ENCODE data around the gene GDAP2.
"Not testable (repeated sequence)": the region's sequence is repeated elsewhere in the genome, so short reads cannot be mapped to it uniquely, and the experiment has no call there.

GDAP2 gene

DNA sequence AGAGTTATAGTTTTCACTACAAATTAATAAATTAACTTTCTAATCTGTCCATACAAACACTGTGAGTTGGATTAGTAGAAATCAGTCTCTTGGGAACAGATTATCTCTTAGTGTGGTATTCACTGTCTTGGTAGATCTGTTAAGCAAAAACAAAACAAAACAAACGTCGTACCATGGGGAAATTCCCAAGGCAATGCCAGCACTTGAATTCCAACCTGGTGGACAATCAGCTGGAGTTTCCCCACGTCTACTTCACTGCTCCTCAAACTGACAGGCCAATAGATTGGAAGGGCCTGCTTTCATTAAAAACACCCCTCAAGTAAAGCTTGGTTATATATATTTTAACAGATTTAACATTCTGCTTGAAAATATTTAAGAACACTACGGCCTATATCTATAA lies 31.9 kb downstream of the GDAP2 start:
- no peak for DNase-seq

DNA sequence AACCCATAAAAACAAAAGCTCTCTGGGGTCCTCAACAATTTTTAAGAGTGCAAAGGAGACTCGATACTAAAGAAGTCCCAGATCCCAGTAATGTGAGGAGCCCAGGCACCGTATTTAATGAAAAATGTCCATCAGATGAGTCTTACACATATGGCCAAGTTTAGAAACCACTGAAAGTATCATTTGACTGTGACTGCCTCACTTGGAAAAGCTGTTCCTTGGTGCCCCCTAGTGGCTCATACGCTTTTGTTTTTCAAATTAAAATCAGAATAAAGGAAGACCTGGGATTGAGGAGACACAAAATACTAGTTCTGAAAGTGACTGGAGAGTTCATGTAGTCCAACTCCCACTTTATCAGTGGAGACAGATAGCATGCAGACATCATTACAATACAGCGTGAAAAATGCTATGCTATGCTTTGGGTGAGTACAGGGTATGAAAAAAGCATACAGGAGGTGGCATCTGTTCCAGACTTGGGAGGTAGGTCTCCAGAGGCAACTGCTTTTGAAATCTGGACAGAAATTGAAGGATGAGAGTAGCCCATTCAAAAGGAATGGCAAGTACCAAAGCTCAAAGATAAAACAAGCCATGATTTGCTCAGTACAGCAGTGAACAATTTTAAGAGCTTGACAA lies 33.8 kb downstream of the GDAP2 start:
- DNase-seq: peak; percentile 15 to 60

DNA sequence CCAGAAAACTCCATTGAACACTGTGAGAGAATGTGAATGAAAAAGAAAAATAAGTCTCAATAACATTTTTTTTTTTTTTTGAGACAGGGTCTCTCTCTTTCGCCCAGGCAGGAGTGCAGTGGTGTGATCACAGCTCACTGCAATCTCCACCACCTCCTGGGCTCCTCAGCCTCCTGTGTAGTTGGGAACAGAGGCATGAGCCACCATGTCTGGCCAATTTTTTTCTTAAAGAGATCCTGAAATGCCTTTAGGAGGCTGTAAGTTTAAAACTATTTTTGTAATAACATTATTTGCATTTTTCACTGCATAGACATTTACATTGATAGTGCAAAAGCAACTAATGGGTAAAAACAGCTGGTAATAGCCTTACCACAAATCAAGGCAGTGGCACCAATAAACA lies 35.3 kb downstream of the GDAP2 start:
- DNase-seq: no peak

DNA sequence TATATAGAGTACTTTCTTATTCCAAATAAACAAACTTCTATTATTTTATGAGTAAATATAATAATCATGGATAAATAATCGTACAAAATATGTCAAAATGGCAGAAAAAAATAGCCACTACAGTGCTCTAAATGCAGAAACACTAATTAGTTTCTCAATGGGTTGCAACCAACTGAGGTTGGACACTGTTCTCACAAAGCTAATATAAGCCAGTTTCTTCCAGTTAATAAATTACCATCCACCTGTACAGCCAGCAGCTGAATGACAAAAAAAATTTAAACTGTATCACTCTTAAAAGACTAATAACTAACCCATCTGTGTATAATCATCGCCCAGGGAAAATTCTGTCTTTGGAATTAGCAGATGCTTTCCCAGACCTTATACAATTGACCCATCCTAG lies 36.9 kb downstream of the GDAP2 start:
- DNase-seq: no peak

DNA sequence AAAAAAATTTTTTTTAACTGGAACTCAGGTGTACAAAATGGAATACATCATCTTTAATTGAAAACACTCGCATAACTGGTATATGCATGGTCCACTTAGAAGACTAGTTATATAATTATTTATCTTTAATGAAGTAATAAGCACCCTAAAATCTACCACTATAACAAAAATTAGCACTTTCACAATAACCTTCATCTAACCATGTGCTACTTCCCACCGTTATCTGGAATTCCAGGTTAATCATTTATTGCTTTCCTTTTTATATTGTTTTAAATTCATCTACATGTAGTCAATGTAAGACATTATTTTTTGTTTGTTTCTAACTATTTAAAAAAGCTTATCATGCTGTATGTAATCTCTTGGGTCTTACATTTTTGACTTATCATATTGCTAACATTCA lies 39.0 kb downstream of the GDAP2 start:
- DNase-seq: no peak

DNA sequence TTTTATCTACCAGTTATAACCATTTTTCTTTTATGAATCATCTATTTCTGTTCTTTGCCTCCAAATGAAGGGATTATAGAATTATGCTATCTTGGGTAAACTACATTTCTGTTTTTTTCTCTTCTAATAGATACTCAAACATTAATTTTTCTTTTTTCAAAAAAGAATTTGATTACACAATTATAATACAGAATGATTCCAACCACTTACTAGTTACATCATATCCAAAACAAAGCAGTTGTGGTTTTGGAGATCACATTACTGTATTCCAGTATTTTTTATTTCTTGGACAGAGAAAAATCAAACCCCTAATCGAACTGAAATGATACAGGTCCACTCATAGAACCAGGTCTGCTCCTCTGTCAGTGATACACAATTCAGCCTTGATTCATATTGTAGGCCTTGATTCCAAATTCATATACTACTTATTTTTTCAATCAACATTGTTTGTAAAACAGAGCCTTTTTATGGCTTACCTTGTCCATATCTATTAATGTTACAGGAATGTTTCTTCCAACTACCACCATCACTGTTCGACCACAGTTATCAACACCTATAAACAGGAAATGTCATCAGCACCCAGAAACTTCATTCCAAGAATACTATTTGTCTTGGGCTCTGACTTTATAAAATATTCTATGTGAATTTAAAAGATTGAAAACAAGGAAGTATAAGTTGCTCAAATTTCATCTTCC lies 43.2 kb downstream of the GDAP2 start:
- no peak for DNase-seq

DNA sequence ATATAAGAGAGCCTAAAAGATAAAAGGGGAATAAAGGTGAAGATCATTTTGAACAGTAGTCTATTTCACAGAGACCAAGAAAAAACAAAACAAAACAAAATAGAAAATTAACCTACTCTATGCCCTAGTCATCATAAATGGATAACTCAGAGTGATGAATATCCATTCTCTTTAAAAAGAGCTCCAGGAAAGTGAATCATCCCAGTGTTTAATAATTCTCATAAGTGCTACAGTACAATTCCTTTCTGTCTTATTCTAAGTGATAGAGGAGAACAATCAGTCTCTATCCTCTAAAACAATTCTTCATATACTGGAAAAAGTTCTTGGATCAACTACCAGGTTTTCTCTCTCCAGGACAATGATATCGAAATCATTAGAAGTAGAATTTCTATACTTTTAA lies 45.8 kb downstream of the GDAP2 start:
- DNase-seq: no peak

DNA sequence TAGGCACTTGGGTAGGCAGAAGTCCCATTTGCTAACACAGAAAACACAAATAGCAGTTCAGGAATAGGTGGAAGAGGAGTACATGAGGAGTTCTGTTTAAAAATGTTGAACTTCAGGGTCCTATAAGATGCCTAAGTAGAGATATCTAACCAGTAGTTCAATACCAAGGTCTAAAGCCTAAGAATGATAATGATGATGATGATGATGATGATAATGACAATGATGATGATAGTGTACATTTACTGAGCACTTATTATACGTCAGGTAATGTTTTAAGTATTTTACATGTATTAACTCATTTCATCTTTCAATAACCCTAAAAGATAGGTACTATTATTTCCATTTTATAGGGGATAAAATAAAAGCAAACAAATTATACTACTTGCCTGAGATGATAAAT lies 50.1 kb downstream of the GDAP2 start:
- DNase-seq: no peak

DNA sequence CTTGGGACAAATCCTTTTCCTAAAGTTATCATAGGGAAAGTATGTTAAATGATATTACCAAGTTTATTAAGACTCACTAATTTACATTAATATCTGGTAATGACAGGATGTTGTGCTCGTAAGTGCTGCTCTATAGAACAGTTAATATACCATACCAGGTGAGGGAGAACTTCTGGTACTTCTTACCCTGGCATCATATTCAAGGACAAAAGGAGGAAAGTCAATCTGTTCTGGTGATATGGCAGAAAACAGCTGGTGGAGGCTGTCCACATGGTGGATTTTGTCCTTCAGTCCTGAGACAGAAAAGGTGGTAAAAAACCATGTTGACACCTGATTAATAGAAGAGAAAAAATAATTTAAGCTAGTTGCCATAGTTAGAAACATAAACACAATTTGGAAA lies 51.6 kb downstream of the GDAP2 start:
- DNase-seq: no peak

DNA sequence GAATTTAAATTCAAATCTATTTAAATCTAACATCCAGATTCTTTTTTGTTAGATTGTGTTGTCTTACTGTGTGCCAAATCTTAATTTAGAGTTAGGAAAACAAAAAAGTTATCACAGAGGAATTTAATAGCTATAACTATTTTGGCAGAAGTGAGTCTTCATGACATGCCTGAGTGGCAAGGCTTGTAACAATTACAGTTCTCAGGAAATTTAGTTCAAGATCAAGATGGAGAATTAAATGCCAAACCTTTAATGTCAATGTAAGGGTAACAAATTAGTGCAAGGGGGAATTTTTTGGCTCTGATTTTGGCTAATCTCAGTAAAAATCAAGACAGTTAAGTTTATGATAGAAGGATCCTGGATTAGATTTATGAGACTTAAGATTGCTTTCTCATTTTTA lies 58.4 kb downstream of the GDAP2 start:
- DNase-seq: no peak

DNA sequence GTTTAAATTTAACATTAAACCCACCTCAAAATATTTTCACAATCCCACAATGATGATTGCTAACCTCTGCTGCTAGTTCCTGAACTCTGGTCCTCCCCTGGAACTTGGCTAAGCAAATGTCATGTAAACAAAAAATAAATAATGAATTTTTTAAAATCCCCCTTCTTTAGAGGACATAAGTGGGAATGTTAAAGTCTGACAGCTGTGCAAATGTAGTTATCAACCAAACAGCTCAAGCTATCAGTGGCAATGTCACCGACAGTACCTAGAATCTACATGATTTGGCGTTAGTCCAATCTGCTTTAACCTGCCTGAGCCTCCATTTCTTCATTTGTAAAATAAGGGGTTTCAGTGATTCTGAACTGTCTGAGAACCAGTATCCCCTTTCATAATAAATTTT lies 67.7 kb downstream of the GDAP2 start:
- DNase-seq: no peak

DNA sequence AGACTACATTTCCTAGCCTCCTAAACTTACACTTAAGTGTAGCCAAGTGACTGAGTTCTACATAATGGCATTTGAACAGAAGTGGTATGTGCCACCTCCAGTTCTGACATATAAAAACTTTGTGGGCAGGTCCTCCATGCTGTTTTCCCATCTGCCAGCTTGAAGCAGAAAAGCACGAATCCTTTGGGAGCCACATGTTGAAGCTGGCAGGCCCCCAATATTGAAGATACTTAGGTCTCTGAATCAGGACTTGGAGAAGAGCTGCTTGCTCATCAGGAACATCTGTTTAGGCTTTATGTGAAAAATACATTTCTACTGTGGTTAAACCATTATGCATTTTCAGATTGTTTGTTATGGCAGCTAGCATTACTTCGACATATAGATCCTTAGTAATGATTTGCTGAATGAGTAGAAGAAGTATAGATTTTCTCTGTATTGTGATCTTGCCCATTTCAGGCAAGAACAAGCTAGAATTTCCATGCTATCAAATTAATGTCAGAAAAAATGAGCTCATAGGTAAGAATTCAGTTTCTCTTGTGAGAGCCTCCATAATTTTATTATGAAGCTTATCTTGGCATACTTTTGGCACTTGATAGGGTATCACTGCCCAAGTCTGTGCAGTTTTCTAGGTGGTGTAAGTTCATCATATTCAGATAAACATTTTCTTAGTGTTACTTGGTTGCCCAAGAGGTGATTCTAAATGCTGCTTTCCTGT lies 68.4 kb downstream of the GDAP2 start:
- no peak for DNase-seq

DNA sequence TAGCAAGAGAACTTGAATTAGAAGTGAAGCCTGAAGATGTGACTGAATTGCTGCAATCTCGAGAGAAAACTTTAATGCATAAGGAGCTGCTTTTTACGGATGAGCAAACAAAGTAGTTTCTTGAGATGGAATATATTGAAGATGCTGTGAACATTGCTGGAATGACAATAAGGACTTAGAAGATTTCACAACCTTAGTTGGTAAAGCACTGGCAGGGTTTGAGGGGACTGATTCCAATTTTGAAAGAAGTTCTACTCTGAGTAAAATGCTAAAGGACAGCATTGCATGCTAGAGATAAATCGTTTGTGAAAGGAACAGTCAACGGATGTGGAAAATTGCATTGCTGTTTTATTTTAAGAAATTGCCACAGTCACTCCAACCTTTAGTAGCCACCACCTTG lies 69.5 kb downstream of the GDAP2 start:
- DNase-seq: no peak

DNA sequence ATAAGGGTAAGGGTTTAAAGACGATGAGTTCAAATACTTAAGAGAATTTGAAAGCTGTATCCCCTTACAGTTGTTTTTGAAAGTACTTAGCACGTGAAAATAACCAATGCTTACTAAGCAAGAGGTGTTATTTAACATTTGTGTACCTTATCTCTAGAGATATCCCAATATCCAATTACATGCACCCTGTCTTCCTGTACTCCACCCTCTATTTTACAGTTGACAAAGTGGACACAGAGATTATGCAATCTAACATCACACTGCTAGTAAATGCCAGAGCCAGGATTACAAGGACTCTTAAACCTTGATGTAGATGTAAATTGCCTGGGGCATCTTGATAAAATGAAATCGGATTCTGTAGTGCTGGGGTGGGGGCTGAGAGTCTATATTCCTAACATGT lies 72.0 kb downstream of the GDAP2 start:
- no peak for DNase-seq

DNA sequence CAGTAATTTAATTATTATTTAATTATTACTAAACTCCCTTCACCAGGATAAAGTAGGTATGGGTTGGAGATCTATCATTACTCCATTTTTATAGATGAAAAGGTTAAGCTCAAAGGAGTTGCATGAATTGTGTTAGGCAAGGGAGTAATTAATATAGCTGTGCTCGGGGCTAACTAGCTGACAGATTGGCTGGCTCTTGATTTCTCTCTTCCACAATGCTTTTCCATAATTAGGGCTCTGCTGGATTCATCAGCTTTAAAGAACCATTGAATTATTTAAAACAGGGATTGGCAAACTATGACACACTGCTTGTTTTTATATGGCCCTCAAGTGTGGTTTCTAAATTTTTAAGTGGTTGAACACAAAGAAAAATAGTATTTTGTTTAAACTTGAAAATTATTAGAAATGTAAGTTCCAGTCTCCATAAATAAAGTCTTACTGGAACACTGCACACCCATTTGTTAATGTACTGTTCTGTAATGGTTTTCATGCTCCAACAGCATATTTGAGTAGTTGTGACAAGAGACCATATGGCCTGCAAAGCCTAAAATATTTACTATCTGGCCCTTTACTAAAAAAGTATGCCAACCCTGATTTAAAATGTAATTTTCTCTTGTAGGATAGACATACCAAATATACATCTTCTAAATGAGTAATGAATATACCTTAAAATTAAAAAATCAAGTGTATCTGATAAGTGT lies 76.4 kb downstream of the GDAP2 start:
- DNase-seq: no peak

DNA sequence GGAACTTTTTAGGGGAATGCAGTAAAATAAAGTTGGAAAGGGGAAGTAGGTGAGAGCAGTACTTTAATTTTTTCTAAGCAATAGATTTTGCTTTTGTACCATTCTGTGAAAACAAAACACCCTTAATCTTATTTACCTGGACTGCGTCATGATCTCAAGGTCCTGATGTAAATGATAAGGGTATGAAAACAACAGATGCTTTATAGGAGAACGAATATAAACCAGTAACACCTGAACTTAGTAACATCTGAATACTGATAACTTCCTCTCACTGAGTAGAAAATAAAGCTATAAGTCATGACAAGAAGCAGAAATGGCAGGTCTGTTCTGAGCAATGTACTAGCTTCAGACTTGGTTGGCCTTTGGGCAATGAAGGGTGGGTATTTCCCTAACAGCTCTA lies 77.7 kb downstream of the GDAP2 start:
- no peak for DNase-seq

DNA sequence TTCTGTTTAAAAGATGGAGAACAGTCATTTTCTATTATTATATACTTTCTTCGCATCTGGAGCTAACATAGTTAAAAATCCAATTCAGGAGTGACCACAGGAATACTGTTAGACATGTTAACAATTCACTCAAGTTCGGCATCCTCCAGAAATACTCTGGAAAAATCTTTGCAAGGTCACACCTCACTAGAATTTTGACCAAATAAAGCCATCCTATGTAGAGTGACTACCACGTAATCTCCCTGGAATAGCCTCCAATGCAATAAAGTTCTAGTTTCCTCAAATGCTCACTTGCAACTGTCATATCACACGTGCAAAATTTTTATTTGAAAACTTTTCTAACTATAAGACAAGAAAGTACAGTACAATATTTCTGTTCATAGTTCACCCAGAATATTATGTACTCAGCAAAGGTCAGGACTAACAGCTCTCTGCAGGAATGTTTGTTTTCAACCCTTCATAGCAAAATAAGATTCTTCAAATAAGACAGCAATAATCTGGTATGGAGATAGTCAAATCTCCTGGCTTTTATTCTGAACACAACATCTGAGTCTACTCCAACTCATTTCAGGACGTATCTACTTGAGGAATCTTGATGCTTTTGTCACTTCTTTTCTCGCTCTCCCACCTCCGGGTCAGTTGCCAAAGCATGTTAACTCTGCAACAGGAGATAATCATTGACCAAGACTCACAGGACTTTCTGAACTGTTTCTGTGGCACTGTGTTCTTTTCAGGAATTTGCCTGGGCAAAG lies 82.6 kb downstream of the GDAP2 start:
- DNase-seq: no peak

DNA sequence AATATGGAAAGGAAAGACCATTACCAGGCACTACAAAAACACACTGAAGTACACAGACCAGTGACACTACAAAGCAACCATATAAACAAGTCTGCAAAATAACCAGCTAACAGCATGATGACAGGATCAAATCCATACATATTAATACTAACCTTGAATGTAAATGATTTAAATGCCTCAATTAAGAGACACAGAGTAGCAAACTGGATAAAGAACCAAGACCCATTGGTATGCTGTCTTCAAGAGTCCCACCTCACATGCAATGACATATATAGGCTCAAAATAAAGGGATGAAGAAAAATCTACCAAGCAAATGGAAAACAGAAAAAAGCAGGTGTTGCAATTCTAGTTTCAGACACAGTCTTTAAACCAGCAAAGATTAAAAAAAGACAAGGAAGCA lies 84.9 kb downstream of the GDAP2 start:
- not testable (repeated sequence) for DNase-seq

DNA sequence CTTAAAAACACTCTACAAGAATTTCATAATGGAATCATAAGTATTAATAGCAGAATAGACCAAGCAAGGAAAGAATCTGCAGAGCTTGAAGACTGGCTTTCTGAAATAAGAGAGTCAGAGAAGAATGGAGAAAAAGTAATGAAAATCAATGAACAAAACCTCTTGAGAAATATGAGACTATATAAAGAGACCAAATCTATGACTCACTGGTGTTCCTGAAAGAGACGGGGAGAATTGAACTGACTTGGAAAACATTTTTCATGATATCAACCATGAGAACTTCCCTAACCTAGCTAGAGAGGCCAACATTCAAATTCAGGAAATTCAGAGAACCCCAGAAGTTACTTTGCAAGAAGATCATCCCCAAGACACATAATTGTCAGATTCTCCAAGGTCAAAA lies 85.6 kb downstream of the GDAP2 start:
- DNase-seq: no peak

DNA sequence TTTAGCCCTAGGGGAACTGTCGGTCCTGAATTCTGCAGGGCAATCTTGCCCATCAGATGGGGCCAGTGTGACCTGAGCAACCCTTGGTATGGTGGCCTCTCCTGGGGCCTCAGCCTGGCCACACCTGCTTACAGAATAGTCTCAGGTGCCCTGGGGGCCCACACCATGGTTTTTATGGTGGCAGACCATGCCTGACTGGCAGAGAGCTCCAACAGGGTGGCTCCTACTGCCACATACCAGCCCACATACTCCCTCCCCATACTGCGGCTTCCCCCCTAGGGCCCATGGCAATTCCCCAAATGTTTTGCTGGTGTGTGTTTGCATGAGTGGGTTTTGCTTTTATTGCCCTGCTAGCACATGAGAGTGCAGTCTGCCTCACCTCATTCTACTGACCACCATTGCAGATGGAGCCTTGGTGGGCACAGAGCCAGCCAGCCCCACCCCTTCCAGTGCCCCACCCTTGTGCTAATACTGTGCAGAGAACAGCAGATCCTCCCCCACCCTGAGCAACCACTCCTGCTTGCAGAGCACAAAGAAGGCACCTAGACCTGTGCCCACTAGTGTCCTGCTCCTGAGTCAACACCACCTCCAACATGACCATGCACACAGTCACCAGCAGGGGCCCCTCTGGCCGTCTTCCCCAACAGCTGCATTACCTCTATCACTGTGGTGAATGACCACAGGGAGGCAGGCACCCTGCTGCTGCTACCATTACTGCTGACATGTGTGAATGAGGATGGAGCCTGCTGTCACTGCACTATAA lies 86.8 kb downstream of the GDAP2 start:
- no peak for DNase-seq

DNA sequence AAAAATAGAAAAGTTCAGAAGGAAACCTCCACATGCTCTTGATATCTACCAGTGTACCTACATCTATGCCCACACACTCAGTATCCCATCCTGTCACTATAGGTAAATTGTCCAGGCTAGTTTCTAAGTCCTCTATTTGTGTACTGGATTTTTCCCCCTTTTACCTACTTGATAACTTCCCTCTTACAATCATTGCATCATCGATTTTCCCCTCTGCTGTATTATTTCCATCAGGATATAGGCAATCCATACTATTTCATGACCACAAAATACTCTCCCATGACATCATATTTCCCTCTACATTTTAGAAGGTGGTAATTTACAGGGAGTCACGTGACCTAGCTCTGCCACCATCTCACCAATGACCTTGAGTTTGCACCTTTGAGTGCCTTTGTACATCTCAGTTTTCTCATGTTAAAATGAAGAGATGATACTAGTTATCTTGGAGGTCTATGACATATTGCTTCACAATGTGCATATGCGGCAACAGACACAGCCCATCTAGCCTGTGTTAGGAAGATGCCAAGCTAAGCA lies 88.2 kb downstream of the GDAP2 start:
- DNase-seq: no peak

DNA sequence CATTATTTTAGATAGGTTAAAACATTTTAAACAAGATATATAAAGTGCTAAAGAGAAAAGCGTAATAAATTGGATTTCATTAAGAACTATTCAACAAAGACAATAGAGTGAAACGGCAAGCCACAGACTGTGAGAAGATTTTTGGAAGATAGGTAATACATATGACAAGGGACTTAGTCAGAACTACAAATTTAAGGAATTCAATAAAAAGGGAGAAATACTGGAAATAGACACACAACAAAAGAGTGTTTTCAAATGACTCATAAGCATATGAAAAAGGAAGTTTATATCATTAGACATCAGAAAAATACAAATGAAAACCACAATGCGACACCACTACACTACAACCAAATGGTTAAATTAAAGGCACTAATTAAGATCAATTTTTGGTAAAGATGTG lies 90.5 kb downstream of the GDAP2 start:
- DNase-seq: no peak

Measured in CD4-positive, alpha-beta T cell treated with Interleukin-1 beta for 1 hour (primary cell).